SU-DHL-6 (cell line): ENCODE data around the gene SLC12A8.

ENCODE experiments used
- H2AFZ ChIP-seq: fragments of 200-600 bp; sonication (generic); 2 replicates; pipeline ENCODE4 v1.6.1; 2014; ENCODE audit warnings: low read depth, mild to moderate bottlenecking, moderate library complexity, mixed read lengths, antibody characterized with exemption, low read length; ENCODE audit not compliant: severe bottlenecking
- H3F3A ChIP-seq: fragments of 200-600 bp; shearing (Covaris generic); 2 replicates; pipeline ENCODE4 v1.6.0; 2016; ENCODE audit warnings: antibody characterized with exemption, mild to moderate bottlenecking; ENCODE audit not compliant: insufficient read depth
- H3K27ac ChIP-seq: fragments of 200-600 bp; sonication (generic); 2 replicates; pipeline ENCODE4 v1.5.1; 2016; ENCODE audit warnings: low read depth, mild to moderate bottlenecking, low read length, moderate library complexity, mixed read lengths
- H3K27me3 ChIP-seq: fragments of 200-600 bp; sonication (generic), shearing (Covaris generic); 2 replicates; pipeline ENCODE4 v1.6.0; 2014; ENCODE audit warnings: mild to moderate bottlenecking, low read length
- H3K36me3 ChIP-seq: fragments of 200-600 bp; sonication (generic); 2 replicates; pipeline ENCODE4 v1.6.1; 2014; ENCODE audit warnings: mild to moderate bottlenecking, low read length, mixed read lengths
- H3K4me2 ChIP-seq: fragments of 300-600, 200-600 bp; shearing (Covaris generic), sonication (generic); 2 replicates; pipeline ENCODE4 v1.6.0; 2014; ENCODE audit warnings: low read length, low read depth, mild to moderate bottlenecking; ENCODE audit not compliant: poor library complexity, severe bottlenecking
- H3K4me3 ChIP-seq: fragments of 200-600 bp; sonication (generic); 2 replicates; pipeline ENCODE4 v1.5.1; 2014; ENCODE audit warnings: antibody characterized with exemption, low read length, mild to moderate bottlenecking, mixed read lengths; ENCODE audit not compliant: insufficient read depth, poor library complexity, severe bottlenecking
- H3K79me2 ChIP-seq: fragments of 200-600 bp; sonication (generic); 2 replicates; pipeline ENCODE4 v1.6.1; 2014; ENCODE audit warnings: mild to moderate bottlenecking, low read length, moderate library complexity; ENCODE audit not compliant: insufficient read depth
- H3K9ac ChIP-seq: fragments of 200-600 bp; sonication (generic); 2 replicates; pipeline ENCODE4 v1.7.0; 2014; ENCODE audit warnings: mild to moderate bottlenecking, low read length
- H3K9me2 ChIP-seq: fragments of 200-600 bp; sonication (generic); replicated peaks from 2 replicates; pipeline ENCODE4 v1.6.1; 2014; ENCODE audit warnings: low read length; ENCODE audit not compliant: insufficient read depth
- H3K9me3 ChIP-seq: fragments of 200-600 bp; sonication (generic); 2 replicates; pipeline ENCODE4 v1.6.1; 2014; ENCODE audit warnings: low read length, mixed read lengths; ENCODE audit not compliant: insufficient read depth
- H4K20me1 ChIP-seq: fragments of 200-600 bp; sonication (generic); 2 replicates; pipeline ENCODE4 v1.6.1; 2014; ENCODE audit warnings: low read depth, mild to moderate bottlenecking, antibody characterized with exemption, low read length, moderate library complexity, mixed read lengths
- EZH2phosphoT487 ChIP-seq: fragments of 200-600 bp; sonication (generic), shearing (Covaris generic); conservative IDR thresholded peaks from 2 replicates; pipeline ENCODE4 v1.6.1; 2018; ENCODE audit warnings: mild to moderate bottlenecking, antibody characterized with exemption, low read length, moderate library complexity, mixed read lengths
- TF ChIP-seq, protein P1 (sequence below): fragments of 200-600 bp; sonication (generic); IDR thresholded peaks from one replicate; pipeline ENCODE4 v1.5.1; 2017; ENCODE audit warnings: antibody characterized with exemption, mild to moderate bottlenecking, low read length, moderate library complexity; ENCODE audit not compliant: insufficient read depth, poor library complexity, severe bottlenecking

Gene SLC12A8

DNA sequence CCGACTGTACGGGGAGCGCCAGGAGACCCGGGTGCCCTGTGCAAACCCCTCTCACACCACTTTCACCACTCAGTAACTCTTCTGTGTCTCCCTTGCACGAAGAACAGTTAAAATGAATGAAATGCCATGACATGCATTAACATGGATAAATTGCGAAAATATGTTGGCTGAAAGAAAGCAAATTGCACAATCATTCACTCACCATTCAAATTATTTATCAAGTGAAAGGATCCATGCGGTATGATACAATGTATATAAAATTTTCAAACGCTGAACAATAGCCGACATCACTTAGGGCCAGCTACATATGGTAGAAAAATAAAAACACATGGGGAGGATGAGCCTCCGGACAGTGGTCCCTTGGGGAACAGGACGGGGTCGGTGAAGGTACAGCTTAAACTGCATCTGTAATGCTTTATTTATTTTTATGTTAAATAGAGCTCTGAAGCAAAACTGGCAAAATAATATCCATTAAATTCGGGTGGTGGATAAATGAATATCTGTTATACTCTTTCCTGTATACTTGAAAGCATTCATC lies 45.9 kb downstream of the SLC12A8 start:
- H3K27me3 ChIP-seq, result no peaks in the 10 kb centered on the region
- no peaks in the 10 kb centered on the region for H3K36me3 ChIP-seq
- no peaks in the 10 kb centered on the region for H4K20me1 ChIP-seq
- TF ChIP-seq EZH2phosphoT487, result no peak
- TF ChIP-seq, protein P1, sequence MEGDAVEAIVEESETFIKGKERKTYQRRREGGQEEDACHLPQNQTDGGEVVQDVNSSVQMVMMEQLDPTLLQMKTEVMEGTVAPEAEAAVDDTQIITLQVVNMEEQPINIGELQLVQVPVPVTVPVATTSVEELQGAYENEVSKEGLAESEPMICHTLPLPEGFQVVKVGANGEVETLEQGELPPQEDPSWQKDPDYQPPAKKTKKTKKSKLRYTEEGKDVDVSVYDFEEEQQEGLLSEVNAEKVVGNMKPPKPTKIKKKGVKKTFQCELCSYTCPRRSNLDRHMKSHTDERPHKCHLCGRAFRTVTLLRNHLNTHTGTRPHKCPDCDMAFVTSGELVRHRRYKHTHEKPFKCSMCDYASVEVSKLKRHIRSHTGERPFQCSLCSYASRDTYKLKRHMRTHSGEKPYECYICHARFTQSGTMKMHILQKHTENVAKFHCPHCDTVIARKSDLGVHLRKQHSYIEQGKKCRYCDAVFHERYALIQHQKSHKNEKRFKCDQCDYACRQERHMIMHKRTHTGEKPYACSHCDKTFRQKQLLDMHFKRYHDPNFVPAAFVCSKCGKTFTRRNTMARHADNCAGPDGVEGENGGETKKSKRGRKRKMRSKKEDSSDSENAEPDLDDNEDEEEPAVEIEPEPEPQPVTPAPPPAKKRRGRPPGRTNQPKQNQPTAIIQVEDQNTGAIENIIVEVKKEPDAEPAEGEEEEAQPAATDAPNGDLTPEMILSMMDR, result no peak
- no peak overlapping the region for H3K9ac ChIP-seq
- H3K9me2 ChIP-seq, result no peaks in the 10 kb centered on the region
- no peak overlapping the region for H2AFZ ChIP-seq
- H3K9me3 ChIP-seq, result no peaks in the 10 kb centered on the region
- H3F3A ChIP-seq, result no peaks in the 10 kb centered on the region
- H3K4me3 ChIP-seq, result no peak overlapping the region
- no peak overlapping the region for H3K27ac ChIP-seq
- no peak overlapping the region for H3K4me2 ChIP-seq
- no peaks in the 10 kb centered on the region for H3K79me2 ChIP-seq

DNA sequence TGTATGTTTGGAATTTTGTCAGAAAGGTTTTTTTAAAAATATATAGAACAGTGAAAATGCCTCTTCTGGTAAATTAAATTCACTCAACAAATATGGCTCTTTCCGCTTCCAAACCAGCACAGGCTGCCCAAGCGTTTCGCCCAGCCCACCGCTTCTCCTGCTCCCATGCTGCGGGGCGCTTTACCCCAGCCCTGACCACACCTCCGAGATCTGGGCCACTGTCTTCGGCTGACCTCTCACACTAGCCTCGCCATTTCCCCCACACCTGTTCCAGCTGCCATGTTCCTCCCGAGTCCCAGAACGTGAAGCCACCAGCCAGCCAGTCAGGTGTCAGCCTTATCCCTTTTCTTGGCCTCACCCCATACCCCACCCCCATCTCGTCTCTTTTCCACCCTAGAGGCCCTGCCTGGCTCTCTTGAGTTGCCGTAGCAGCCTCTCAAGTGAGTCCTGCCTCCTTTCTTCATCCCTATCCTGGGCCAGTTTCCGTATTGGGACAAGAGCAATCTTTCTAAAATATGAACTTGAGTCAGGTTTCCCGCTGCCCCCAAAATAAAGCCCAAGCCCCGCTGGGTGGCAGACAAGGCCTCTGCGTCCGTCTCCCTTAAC lies 46.5 kb downstream of the SLC12A8 start:
- H3K79me2 ChIP-seq, result no peaks in the 10 kb centered on the region
- no peaks in the 10 kb centered on the region for H4K20me1 ChIP-seq
- no peak overlapping the region for H3K4me2 ChIP-seq
- no peaks in the 10 kb centered on the region for H3F3A ChIP-seq
- H3K9me3 ChIP-seq, result no peaks in the 10 kb centered on the region
- H3K36me3 ChIP-seq, result no peaks in the 10 kb centered on the region
- no peaks in the 10 kb centered on the region for H3K9me2 ChIP-seq
- H3K27me3 ChIP-seq, result no peaks in the 10 kb centered on the region
- H3K4me3 ChIP-seq, result no peak overlapping the region
- H3K9ac ChIP-seq, result no peak overlapping the region
- no peak overlapping the region for H2AFZ ChIP-seq
- no peak overlapping the region for H3K27ac ChIP-seq
- TF ChIP-seq, protein P1, result no peak
- TF ChIP-seq EZH2phosphoT487, result no peak

DNA sequence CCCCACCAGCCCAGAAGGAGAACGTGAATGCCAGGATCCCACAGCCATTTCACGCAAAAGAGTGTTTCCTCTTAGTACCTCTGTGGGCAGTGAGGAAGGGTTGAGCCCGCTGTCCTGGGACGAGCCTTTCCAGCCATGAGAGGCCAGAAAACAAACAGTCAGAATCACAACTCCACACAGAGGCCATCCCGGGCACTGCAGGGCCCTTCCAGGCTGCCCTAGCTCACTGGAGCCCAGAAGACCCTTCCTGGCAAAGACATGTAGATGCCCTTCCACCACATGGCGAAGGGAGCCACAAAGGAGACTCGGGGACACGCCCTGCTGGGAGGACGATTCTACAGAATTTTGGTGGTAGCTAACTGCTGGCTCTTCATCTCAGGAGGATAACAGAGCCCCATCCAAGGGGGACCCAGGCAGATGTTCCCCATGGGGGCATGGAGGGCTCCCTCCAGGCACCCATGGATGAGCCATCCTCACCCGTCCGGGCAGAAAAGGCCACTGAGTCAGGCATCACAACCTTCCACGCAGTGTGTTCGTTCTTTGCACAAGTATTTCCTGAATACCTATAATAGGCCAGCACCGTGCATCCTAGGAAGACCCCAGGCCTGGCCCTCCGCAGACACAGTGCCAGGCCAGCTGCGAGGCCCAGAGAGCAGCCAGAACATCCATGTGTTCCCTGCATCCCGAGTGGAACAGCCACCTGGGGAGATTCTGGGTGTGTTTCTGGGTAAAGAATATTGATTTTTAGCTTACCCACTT lies 47.2 kb downstream of the SLC12A8 start:
- H3K4me2 ChIP-seq, result no peak overlapping the region
- no peak overlapping the region for H3K27ac ChIP-seq
- H3K36me3 ChIP-seq, result no peaks in the 10 kb centered on the region
- H3K9ac ChIP-seq, result no peak overlapping the region
- H4K20me1 ChIP-seq, result no peaks in the 10 kb centered on the region
- no peaks in the 10 kb centered on the region for H3K27me3 ChIP-seq
- no peak overlapping the region for H3K4me3 ChIP-seq
- H2AFZ ChIP-seq, result no peak overlapping the region
- no peaks in the 10 kb centered on the region for H3F3A ChIP-seq
- no peaks in the 10 kb centered on the region for H3K9me2 ChIP-seq
- no peaks in the 10 kb centered on the region for H3K79me2 ChIP-seq
- no peak for TF ChIP-seq EZH2phosphoT487
- H3K9me3 ChIP-seq, result no peaks in the 10 kb centered on the region
